GM10847 (cell line): ENCODE results near the gene ARID5A.

Experiments
- POLR2A ChIP-seq: IDR thresholded peaks from 2 replicates; pipeline ENCODE4 v1.6.1; 2011; ENCODE audit not compliant: insufficient read length; ENCODE audit errors: extremely low read depth

Gene ARID5A

GRCh38 chr2:96503637-96504243, 32.8 kb upstream of the ARID5A start:
- no peak for TF ChIP-seq POLR2A

- TF ChIP-seq POLR2A, result no peak
Measured at GRCh38 chr2:96505231-96505889, 31.2 kb upstream of the ARID5A start, which contains the start of gene NEURL3. Gene NEURL3 (minus strand): TSS chr2:96505357. CDS start chr2:96505286, 71 bp downstream.

GRCh38 chr2:96506016-96506906, 30.3 kb upstream of the ARID5A start:
- TF ChIP-seq POLR2A, result no peak

GRCh38 chr2:96506907-96507240, 29.7 kb upstream of the ARID5A start:
- TF ChIP-seq POLR2A, result no peak

GRCh38 chr2:96507957-96508520, 28.5 kb upstream of the ARID5A start:
- no peak for TF ChIP-seq POLR2A

DNA sequence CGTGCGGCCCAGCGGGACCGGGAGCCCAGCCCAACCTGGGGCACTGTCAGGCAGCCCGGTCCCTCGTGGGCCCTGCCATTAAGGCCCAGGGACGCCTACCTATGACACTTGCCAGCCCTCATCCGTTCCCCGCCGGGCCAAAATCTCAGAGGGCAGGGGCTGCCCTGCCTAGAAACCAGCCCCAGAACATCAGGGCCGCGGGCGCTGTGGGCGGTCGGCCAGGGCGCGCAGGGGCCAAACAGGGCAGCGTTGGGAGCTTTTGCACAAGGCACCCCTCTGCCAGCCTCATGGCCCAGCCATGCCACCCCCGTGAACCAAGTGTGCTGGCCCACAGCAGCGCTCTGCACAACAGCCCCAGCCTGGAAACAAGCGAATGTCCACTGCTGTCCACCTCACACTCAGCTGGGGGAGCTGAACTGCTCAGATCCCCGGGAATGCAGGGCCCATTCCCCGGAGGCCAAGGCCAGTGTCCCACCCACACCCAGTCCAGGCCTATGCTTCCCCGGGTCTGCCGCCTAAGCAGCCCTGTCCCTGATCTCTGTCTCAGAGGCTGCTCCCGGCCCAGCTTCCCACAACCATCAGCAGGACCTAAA, 27.9 kb upstream of the ARID5A start:
- no peak for TF ChIP-seq POLR2A

GRCh38 chr2:96509114-96509846, 27.3 kb upstream of the ARID5A start:
- TF ChIP-seq POLR2A, result peak; percentile 27

GRCh38 chr2:96509847-96510230, 26.7 kb upstream of the ARID5A start:
- no peak for TF ChIP-seq POLR2A

DNA sequence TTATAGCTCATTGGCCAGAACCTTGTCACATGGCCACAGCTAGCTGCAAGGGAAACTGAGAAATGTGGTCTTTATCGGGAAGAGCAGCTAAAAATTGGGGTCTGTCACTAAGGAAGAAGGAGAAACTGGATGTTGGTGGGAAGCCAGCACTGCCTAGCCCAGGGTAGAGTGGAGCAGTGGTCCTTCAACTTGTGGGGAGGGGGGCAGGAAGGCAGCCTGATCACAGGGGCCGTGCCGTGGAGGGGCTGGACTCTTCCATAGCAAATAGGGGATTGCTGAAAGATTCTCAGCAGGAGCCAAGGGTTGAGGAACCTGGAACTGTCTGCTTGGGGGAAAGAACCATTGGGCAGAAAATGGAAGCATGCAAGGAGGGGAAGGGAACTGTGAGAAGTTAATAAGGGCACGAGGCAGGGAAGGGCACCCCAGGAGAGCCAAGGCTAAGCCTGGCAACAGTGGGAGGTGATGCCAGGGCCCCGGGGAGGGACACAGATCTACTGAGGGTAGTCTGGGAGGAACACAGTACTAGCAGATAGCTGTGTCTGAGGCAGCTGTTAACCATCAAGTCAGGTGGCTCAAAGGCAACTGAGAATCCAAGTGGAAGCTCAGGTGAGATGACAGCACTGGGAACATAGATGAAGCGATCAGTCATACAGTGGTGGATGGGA, 25.5 kb upstream of the ARID5A start:
- TF ChIP-seq POLR2A, result no peak

DNA sequence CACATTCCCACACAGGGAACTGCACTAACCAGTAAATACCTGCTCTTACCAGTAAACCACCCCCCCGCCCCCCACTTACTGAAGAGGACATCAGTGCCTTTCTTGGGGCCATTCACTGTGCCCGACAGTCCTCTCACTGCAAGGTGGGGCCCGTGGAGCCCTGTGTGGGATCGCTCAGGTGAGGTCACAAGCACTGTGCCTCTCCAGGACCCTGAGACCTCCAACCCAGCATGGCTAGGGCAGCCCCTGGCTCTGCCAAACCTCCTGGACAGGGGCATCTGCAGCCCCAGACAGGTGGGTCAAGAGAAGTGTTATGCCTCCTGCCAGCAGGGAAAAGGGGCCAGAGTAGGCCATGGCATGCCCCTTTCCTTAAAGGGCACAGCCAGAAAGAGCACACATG, 24.7 kb upstream of the ARID5A start:
- TF ChIP-seq POLR2A, result no peak

GRCh38 chr2:96512341-96512740, 24.2 kb upstream of the ARID5A start:
- TF ChIP-seq POLR2A, result no peak

- no peak for TF ChIP-seq POLR2A
Measured at GRCh38 chr2:96514521-96514920, 22.0 kb upstream of the ARID5A start.

DNA sequence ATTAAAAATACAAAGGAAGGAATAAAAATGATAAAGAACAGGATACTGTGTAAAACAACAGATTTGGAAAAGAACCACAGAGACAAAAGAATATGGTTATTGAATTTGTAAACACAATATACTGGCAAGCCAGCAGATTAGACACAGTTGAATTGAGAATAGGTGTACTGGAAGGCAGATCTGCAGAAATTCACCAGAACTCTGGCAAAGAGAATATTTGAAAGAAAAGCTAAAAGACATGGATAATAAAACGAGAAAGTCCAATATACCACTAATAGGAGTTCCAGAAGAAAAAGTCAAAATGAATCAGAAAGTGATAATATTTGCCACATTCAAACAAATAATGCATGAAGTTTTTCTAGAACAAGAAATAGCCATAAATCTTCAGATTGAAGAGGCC, 19.5 kb upstream of the ARID5A start:
- no peak for TF ChIP-seq POLR2A

DNA sequence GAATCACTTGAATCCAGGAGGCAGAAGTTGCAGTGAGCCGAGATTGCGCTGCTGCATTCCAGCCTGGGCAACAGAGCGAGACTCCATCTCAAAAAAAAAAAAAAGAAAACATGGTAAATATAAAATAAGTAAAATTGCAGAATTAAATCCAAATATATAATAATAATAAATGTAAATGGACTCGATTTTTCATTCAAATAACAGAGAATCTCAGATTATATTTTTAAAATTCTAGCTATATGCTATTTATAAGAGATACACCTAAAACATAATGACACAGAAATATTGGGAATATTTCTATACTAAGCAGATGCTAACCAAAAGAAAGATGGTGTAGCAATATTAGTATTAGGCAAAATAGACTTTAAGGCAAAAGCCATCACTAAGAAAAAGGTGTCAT, 16.3 kb upstream of the ARID5A start:
- TF ChIP-seq POLR2A, result no peak
